ENCODE results near the gene UBR3.
A peak's percentile ranks its signal among the peaks of the same experiment; 100 is the strongest.
"Not testable (repeated sequence)": the region's sequence is repeated elsewhere in the genome, so short reads cannot be mapped to it uniquely, and the experiment has no call there.

The UBR3 gene

DNA sequence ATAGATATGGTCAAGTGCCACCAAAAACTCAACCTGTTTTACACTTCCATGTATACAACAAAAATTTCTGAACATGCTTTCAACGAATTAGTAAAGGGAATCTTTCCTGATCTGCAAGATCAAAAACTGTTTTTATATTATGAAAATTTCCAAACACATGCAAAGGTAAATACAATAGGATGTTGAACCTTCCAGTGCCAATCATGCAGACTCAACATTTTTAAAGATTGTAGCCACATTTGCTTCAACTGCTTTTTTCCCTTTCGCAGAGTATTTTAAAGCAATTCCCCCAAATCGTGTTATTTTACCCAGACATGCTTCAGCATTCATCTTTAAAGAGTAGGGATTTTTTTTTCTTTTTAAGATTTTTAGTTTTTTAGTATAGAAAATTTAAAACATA is 40.3 kb downstream of the UBR3 start:
- DNase-seq (ENCODE audit: low spot score), result no peak

DNA sequence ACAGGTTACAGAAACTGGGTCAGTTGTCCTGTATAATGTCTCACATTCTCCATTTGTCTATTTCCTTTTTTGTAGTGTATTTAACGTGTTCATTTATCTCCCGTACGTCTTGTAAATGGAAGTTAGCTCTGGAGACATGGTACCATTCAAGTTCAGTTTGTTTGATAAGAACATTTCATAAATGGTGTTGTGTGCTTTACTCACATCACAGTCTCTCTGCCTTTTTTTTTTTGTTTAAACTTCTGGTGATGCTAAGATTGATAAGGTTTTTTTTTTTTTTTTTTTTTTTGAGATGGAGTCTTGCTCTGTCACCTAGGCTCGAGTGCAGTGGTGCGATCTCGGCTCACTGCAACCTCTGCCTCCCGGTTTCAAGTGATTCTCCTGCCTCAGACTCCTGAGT is 41.7 kb downstream of the UBR3 start:
- no peak for DNase-seq (ENCODE audit: low spot score)

GRCh38 chr2:169871369-169871768 is 44.1 kb downstream of the UBR3 start:
- not testable (repeated sequence) for DNase-seq (ENCODE audit: low spot score)

GRCh38 chr2:169871994-169872393 is 44.7 kb downstream of the UBR3 start:
- no peak for DNase-seq (ENCODE audit: low spot score)

- no peak for DNase-seq (ENCODE audit: low spot score)
These were observed 50.1 kb downstream of the UBR3 start for GRCh38 chr2:169877398-169877797.

DNA sequence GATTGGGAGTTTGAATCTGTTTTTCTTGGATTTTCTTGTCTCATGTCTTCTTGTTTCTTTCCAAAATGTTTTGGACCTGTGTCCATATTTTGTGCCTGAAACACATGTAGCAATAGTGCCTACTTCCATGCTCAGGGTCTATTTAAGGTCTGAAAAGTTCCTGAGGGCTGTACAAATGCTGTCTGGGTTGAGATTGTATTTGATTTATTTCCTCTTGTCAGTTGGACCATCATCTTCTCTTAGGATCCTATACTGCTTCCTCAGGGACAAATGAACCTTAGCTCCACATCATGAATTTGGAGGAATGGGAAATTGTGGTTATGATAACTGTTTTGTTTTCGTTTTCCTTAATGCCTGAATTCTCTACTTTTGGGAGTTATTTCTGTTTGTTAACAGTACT is 59.9 kb downstream of the UBR3 start:
- no peak for DNase-seq (ENCODE audit: low spot score)

- DNase-seq (ENCODE audit: low spot score), result no peak
These were observed 64.5 kb downstream of the UBR3 start for GRCh38 chr2:169891593-169892298.

DNA sequence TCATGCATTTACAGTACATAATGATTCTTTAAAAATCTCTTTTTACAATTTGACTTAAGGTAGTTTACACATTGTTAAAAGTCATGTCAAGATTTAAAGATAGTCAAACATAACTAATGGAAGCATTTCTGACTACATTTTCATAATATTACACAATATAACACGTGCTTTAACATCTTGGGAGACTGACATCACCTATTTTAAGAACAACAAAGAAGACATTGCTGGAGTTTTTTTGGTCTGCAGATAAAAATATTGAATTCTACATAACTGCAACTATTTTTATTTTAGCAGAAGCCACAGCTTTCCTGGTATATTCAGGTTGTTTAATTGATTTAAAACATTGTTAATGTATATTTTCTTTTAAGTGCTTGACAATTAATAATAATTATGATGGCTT is 65.7 kb downstream of the UBR3 start:
- DNase-seq (ENCODE audit: low spot score), result no peak

- no peak for DNase-seq (ENCODE audit: low spot score)
These were observed 68.2 kb downstream of the UBR3 start for GRCh38 chr2:169895294-169895985.

GRCh38 chr2:169897834-169898233 is 70.6 kb downstream of the UBR3 start:
- no peak for DNase-seq (ENCODE audit: low spot score)

DNA sequence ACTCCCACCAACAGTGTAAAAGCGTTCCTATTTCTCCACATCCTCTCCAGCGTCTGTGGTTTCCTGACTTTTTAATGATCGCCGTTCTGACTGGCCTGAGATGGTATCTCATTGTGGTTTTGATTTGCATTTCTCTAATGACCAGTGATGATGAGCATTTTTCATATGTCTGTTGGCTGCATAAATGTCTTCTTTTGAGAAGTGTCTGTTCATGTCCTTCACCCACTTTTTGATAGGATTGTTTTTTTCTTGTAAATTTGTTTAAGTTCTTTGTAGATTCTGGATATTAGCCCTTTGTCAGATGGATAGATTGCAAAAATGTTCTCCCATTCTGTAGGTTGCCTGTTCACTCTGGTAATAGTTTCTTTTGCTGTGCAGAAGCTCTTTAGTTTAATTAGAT is 72.8 kb downstream of the UBR3 start:
- not testable (repeated sequence) for DNase-seq (ENCODE audit: low spot score)

- DNase-seq (ENCODE audit: low spot score), result no peak
These were observed 73.4 kb downstream of the UBR3 start for GRCh38 chr2:169900686-169901085.

GRCh38 chr2:169906731-169907130 is 79.5 kb downstream of the UBR3 start:
- no peak for DNase-seq (ENCODE audit: low spot score)

GRCh38 chr2:169909376-169909775 is 82.1 kb downstream of the UBR3 start:
- DNase-seq (ENCODE audit: low spot score), result no peak

- DNase-seq (ENCODE audit: low spot score), result no peak
These were observed 83.0 kb downstream of the UBR3 start for GRCh38 chr2:169910109-169910799.

- DNase-seq (ENCODE audit: low spot score), result no peak
These were observed 83.9 kb downstream of the UBR3 start for GRCh38 chr2:169911119-169911518.

DNA sequence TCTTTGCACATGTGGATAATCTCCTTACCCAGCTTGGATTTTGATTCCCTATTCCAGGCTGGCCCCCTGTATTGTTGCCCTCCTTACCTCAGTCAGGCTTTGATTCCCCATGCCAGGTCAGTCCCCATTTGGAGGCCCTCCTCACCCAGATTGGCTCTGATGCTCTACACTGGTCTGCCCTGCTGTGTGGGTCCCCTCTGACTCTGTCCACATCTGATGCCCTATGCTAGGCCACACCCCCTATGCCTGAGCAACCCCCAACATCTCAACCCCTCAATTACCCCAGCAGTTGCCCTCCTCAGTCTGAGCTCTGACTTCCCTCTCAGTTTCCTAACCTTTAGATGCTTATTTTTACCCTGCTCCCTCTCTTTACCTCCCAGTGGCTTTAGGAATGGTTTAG is 89.4 kb downstream of the UBR3 start:
- DNase-seq (ENCODE audit: low spot score), result no peak

GRCh38 chr2:169923977-169924376 is 96.7 kb downstream of the UBR3 start:
- no peak for DNase-seq (ENCODE audit: low spot score)

DNA sequence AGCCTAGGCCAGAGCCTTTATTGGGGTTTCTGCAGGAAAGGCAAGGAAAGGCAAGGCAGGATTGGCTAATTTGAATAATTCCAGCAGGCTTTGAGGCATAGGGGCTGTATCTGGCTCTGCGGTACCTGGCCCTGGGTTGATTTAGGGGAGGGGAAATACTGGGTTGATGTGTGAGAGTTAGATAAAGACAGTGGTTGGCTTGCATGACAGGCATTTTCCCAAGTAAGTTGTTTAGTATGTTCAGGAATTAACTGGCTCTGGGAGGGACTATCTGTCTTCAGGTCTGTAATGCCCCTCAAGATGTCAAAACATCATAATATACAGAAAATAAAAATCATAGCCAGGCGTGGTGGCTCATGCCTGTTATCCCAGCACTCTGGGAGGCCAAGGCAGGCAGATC is 98.7 kb downstream of the UBR3 start:
- DNase-seq (ENCODE audit: low spot score), result no peak

GRCh38 chr2:169928463-169928864 is 101.2 kb downstream of the UBR3 start:
- DNase-seq (ENCODE audit: low spot score), result peak; percentile 44

DNA sequence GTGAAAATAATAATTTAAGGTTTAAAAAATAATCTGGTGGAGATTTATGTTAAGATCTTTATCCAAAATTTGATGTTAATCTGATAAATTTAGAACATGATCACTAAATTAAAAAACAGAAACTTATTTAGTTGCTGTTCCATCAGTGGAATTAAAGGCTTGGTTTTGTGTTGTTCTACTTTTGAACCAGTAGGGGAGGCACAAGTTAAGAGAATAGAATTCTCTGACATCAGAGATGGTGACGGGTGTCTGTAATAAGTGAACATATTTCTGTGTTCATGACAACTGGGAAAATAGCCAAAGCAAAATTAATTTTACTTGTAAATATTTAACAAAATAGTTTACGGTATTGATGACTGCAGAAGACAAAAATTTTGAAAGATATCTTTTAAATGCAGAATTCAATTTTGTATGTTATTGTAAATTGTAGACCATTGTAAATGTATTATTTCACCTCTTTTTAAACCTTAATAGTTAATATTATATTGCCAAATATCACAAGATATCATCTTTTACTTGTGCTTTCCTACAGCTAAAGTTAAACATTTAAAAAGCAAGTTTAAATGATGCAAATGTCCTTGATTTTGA is 106.0 kb downstream of the UBR3 start:
- peak; percentile 22 for DNase-seq (ENCODE audit: low spot score)

GRCh38 chr2:169936652-169937051 is 109.4 kb downstream of the UBR3 start:
- not testable (repeated sequence) for DNase-seq (ENCODE audit: low spot score)

DNA sequence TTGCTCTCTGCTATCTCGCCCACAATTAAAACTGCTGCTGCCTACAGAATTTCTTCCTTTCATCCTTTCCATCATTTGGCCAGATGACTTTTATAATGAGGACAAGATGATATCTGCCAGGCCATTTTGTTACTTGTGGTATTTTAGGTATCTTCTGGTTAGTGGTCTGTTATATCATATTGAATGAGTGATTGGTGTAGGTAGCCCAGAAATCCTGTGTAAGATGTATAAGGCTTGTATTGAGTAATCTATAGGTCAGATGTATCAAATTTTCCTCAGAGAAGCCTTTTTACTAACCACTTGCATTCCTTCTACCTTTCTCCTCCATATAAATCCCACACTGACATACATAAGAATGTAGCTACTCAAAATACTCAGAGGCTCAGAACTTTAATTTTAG is 118.3 kb downstream of the UBR3 start:
- no peak for DNase-seq (ENCODE audit: low spot score)
